GM19043 (cell line): ENCODE results near the gene TEAD1.

Experiments used
- ATAC-seq: cut with Tn5 transposase; IDR thresholded peaks from one replicate; pipeline ENCODE4 v1.9.1; 2021; ENCODE audit warnings: low read depth; ENCODE audit not compliant: unreplicated experiment

TEAD1 gene

DNA sequence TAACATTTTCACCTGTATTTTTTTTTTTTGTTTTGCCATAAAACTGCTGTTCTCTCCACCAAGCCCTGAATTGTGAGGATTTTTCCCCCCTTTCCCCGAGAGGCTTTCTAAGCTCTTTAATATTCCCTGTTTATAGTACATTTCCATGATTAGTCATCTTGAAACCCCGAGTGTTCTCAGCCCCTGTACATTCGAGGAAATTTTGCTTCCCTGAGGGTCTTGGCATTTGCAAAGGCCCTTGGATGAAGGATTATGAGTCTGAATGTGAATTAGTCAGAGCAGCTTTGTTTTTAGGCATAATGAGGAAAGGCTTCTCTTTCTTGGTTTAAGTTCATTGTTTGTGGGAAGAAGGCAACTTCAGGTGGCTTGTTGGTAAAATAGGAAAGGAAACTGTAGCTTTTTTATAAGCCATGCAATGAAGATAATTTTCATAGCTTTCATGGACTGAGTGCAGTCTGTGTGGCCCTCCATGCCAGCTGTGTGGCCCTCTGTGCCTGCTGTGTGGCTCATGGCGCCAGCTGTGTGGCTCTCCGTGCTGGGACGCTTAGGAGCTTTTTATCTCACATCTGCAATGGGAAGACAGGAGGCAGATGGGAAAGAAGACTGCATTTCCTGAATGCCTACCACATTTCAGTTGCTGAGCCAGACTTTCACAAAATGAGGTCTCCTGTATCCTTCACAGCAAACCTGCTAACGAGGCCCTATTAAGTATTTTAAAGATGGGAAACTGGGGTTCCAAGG lies 129.0 kb downstream of the TEAD1 start:
- no peak for ATAC-seq

DNA sequence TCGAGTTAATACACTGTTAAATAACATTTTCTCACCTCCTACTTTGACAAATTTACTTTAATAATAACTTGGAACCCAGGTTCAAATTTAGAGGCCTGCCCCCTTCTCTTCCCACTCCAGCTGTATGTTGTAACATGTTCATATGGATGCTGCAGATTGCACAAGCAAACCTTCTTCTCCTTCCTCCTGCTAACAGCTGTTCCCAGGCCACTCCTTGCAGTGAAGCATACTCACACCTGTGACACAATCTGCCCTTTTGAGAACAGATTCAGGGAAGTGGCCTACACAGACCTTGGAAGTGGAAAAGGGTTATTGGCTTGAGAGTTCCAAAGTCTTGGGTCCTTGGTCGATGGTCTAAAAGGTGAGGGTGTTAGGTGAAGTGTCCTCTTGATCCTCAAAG lies 131.9 kb downstream of the TEAD1 start:
- ATAC-seq = no peak

DNA sequence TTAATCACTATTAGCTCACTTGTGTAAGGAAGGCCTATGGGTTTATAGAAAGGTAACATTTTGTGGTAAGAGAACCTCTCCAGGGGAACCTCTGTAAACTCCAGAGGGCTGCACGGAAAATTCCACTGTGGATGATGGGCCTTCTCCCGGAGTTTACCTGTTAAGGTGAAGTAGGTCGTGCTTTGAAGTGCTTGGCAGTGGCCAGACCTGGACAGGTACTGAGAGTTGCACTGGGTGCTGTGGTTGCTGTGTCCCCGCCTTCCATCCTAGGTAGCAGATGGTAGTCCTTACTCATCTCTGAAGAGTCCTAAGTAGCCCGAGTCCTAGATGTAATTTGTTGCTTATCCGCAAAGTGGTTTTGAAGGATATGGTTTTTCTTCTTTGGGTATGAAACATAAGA lies 133.4 kb downstream of the TEAD1 start:
- ATAC-seq = no peak

DNA sequence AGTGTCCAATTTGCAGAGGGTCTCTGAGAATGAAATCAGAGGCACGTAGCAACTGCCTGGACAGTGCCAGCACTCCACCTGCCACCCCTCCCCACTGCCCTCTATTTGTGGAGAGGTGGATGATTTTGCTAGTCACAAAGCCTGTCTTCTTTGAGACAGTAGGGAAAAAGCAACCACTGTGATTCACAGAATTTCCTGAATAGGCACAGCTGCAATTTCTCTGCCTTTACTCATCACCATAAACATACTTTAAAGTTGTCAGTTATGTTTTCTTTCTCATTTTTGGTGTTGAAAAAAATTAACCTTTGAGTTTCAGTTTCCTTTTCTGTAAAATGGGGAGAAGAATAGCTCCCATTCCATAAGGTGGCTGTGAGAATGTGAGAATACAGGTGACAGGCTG lies 134.3 kb downstream of the TEAD1 start:
- ATAC-seq = no peak

DNA sequence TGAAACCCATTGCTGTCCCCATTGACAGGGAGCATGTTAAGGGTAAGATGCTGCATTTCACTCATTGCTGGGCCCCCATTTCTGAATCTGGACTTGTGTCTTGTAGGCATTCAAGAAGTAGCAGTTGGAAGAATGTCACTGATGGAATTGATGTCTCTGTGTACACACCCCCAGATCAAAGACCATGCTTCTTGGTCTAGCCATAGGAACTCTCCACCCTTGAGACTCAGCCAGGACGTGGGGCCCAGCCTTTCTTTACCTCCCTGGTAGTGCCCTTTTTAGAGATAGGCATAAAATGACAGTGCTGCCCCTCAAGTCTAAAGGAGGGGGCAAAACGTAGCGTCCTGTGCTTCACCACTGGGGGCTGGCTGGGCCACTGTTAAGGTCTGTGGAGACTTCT lies 135.1 kb downstream of the TEAD1 start:
- no peak for ATAC-seq

DNA sequence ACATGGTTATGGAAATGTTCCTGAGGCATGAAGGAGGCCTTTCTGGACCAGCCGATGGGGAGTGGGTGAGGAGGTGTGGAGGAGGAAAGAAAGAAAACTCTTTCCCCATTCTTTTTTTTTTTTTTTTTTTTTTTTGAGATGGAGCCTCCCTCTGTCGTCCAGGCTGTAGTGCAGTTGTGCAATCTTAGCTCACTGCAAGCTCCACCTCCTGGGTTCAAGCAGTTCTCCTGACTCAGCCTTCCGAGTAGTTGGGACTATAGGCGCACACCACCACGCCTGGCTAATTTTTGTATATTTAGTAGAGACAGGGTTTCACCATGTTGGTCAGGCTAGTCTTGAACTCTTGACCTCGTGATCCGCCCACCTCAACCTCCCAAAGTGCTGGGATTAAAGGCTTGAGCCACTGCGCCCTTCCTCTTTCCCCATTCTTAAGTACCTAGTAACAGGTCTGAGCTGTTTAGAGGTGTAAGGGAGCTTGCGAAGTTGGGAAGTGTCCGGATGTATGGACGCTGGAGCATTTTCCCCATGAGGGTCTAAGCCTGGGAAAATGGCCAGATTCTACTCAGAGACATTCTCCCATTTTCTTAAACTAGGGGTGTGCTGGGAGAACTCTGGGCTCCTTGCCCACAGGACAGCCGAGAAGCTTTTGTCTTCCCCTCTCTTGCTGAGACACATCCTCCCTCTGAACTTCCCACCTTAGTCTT lies 135.8 kb downstream of the TEAD1 start:
- ATAC-seq = no peak

DNA sequence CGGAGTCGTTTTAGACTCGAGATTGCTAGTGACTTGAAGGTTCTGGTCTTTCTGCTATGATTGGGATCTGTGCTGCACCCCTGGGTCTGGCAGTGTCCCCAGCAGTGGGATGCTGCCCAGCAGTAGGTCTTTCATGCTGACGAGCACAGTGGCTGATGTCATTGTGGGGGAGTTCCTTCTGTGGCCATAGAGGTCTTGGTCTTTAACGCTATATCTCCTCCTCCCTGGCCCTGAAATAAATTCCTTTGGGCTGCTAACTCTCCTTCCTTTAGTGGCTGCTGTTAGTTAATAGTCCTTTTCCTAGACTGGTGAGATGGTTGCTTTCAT lies 136.3 kb downstream of the TEAD1 start:
- no peak for ATAC-seq

DNA sequence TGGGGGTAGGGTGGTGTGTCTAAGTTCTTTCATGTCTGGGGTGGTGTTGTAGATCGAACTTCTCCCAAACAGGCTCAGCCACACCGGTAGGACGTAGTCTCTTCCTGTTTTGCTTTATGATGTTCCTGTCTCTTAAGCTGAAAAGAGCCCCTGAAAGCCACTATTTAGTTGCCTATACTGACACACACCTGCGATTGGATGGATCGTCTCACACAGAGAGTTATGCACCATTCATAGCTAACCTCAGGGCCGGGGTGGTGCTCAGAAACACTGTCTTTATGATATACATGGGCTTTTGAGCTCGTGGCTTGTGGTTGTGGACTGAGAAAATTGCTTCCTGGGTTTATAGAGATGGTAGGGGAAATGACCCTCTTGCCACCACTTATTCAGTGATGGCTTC lies 137.6 kb downstream of the TEAD1 start:
- no peak for ATAC-seq

DNA sequence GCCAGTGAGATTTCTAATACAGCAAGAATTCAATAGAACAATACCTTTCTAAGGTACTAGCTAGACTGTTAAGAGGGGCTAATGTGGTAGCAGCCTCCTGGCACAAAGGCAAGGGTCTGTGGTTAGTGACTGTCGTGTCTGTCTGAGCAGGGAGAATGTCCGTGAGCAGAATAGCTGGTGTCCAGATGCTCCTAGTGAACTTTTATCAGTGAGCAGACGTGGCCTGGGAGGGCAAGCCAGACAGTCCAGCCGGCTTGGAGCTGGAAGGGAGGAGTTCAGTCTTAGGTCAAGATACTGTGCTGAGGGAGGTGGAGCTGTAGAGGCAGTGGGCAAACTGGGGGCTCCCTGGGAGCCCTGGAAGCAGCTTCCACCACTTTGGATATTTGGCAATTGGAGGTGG lies 138.6 kb downstream of the TEAD1 start:
- no peak for ATAC-seq

DNA sequence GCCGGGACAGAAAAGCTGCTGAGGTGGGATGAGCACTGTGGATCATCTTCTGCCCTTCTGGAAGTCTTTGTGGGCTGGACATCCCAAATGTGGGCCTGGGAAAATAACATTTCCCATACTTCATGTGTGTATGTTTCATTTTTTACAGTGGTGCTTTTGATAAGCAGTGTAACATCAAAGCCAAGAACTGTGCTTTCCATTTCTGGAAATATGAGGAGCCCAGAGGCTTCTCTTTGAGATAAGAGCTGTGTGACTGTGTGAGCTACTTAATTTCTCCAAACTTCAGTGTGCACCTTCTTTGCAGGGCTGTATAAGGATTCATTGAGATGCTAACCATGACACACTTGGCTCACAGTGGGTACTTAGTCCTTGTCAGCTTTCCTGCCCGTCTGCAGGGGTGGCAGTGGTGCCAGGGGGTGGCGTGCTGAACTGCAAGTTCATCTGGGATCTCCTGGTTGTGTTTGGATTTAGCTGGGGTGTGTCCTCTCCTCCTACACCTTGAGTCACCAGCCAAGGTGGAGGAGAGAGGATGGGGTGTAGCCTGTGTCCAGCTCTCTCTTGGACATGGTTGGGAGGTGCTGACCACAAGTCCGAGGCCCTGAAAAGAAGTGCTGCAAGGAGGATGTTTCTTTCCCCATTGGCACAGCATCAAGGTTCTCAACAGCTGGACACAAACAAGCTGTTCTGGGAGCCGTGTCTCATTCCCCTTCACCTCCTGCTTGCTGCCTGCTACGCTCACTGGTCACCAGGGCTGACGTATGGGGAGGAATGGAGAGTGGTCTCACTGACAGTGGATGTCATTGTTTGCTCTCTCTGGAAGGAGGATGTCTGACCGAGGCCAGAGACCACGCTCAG lies 139.4 kb downstream of the TEAD1 start:
- ATAC-seq = no peak

DNA sequence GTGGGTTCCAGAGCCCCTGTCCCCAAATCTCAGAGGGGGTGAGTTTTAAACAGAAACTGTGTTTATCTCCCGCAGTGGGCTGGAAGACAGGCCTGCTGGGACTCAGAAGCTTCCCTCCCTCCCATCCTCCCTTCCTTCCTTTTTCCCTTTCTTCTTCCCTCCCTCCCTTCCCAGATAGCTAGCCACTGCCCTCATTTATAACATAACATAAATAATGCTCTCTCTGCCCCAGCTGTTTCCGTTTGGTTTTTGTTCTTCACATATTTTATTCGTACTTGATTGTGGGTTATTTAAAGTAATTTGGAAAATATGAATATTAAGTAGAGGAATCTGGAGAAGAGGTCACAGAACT lies 140.9 kb downstream of the TEAD1 start:
- ATAC-seq = no peak

DNA sequence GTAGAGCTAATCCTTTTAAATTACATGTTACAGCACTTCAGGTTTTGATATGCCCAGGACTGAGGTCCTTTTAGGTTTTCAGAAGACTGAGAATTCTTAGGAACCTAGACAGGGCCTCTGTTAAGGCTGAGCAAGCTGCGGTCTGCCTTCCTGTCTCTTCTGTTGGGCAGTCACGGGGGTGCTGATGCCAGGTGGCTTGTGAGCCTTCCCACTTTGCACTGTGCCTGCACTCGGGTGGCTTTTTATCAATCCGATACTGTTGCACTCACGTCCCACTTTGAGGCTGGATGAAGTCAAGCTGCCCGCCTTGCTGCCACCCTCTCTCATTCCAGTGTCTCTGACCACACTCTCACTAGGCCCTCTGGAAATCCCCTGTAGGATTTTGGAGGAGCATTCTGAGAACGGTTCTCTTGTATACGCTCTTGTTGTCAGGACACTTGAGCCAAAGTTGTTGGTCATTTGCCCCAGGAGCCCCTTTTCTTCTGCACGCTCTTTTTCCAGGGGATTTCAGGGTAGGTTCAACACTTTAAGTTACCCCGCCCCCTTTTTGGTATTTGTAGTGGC lies 141.8 kb downstream of the TEAD1 start:
- no peak for ATAC-seq

DNA sequence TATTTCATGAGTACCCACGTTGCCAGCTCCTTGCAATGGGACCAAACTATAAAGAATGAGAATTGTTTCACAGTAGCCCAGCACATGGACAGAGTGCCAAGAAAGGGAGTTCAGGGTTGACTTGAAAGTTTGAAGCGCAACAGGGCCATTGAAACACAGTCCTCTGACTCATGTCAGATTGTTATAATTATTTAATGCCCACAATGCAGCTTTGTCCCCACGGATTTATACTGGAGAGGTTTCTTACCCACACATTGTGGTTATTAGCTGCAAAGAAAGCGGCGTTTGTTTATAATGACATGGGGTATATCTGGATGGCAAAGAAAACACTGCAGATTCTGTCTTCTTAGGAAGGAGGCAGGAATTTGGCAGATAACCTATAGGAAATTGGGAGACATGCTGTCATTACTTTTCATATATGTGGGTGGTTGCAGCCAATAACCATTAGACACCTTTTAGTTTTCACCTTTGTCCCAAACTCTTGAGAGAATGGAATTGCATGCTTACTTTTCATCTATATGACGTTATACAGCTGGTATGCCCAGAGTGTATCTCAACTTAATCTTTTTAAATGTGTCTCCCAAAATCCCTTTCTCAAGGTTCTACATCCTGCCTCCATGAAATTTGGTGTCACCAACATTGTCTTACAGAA lies 143.6 kb downstream of the TEAD1 start:
- no peak for ATAC-seq

DNA sequence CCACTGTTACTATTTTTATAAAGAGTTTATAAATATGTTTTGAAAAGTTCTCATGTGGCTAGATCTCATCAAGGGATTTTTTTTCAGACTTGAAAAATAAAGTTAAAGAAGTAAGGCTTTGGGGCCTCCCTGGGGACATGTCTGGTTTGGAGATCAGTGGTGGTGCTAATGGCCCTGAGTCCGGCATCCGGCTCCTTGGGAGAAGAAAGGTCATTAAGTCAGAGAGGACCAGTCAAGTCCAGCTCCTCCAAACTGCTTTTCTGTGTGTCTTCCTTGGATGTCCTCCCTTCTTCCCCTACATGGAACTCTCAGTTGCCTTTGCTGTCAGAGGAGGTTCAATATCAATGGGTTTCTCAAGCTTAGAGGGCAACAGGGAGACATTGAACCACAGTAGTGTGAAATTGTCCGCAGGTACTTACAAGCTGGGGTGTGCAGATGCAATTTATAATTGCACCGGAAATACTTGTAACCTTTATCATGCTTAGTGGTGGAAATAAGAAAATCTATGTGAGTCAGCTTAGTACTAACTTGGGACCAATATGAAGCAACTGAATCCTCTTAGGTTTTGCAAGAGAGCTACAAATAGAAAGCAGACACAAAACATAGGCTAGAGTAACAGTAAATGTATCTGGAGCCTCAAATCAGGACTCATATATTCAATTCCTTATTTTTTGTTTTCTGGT lies 144.3 kb downstream of the TEAD1 start:
- ATAC-seq = no peak

DNA sequence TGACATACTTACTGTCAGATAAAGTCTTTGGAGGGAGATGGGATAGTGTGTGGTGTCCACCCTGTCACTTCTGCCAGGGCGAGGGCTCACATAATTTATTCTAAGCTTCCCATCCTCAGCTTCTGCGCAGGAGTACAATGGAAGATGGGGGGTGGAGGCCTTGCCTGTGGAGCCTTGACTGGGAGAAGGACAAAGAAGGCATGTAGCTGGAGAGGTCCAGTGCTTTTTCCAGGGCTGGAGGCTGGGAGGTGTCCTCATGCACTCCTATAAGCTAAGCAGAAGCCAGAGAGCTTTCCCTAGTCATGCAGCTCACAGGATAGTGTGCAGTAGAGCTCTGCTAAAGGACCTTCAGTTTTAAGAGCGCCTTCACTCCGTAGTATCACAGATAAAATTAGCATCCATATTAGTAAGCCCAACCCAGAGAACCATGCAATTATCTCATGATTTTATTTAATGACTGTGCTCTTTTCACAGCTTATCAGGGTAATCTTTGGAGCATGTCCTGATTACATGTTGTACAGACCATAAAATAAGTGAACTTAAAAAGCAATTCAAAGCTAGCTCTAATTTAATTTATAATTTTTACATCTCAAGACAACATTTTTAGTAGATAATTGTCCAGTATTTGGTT lies 148.3 kb downstream of the TEAD1 start:
- ATAC-seq = no peak

DNA sequence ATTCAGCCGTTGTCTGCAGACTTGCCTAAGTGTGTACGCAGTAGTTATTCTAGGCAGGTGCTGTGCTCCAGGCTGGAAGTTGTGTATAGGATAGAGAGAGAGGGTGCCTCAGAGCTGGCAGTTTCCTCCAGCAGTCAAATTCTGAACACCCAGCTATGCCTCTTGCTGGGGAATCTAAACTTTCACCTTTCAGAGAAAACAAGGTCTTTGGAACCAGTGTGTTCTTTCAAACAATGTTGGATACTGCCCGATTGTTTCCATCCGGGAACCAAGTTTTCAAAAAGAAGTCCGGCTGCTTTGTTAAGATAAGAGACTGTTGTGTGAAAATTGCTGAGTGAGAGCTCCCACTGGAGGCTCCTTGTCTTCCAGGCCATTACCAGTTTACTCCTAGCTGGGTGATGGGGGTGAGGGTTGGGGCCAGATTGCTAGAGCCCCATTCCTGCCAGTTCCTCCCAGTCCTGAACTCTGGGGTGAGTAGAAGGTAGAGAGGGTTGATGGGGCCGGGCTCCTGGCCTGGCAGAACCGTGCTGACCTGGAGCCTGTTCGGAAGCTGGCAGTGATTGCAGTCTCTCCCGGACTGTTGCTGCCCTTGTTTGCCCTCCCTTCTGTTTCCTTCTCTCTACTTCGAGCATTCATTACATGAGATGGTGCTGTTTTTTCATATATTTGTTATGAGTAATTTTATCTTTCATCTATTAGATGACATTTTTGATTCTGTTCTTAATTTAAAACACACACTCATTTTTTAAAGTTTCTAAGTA lies 150.2 kb downstream of the TEAD1 start:
- ATAC-seq = no peak

DNA sequence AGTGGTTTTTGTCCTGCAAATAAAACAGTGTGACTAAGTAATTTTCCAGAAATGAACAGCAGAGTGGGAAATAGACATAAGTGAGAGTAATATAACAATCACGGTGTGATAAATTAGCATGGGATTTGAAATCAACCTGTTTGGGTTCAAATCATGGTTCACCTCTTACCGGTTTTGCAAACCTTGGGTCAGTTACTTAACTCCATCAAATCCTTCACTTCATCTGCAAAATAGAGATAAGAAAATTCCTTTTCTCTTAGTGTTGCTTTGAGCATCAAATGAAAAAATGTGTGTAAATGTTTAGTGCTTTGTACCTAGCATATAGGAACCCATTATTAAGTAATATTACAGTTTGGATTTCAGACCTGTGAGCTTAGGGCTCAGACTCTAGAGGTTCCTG lies 152.2 kb downstream of the TEAD1 start:
- no peak for ATAC-seq

DNA sequence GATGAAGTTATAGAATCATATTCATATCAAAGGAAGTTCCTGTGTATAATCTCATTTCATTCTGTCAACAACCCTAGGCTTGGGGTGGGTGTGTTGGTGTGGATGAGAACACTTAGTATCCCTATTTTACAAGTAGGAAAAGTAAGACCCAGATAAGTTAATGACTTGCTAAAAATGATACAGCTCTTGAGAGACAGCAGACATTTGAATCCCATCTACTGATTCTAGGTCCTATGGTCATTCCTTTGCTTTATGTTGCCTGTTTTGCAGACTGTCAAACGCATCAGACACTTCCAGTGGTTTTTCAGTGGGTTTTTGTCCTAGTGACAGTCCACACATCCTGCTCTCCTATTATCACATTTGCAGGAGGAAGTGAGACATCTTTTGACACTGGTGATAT lies 153.1 kb downstream of the TEAD1 start:
- ATAC-seq = no peak
